HepG2 (cell line): ENCODE results near the gene KIF13A. TPM values are rescaled to one million over a fixed set of nuclear protein-coding genes. Genes with fewer than 3 reads are reported as not detected.

Source experiments
- ATAC-seq: fragments of 200-7000 bp; cut with Tn5 transposase; 3 replicates; pipeline ENCODE4 v1.9.1; 2020; ENCODE audit warnings: mild to moderate bottlenecking, moderate library complexity
- BruUV-seq: library from RNA; stranded (reverse); fragments of 400-500 nt; replicated peaks from 2 replicates; lab custom pipeline; 2021; lab: Mats Ljungman, UMichigan
- CTCF ChIA-PET: fragments of 300-600 bp; formaldehyde crosslinking; extraction: SDS; loops from one replicate; lab custom pipeline; 2021; ENCODE audit warnings: low total read pairs, inconsistent platforms, low intra/inter-chr PET ratio; lab: Yijun Ruan, JAX
- POLR2A ChIA-PET: fragments of 350-600 bp; sonication (Branson Sonifier 250); formaldehyde crosslinking; loops from one replicate; lab custom pipeline; 2020; ENCODE audit warnings: antibody characterized with exemption, inconsistent platforms; lab: Yijun Ruan, JAX
- DNase-seq: peaks from one replicate; pipeline ENCODE4 v3.0.0-alpha.2; 2015; ENCODE audit warnings: low spot score
- FAIRE-seq: peaks from 3 replicates; lab custom pipeline; 2011; peaks lifted over from hg19 to GRCh38; lab: Jason Lieb, UNC
- H2AFZ ChIP-seq: one replicate; pipeline ENCODE4 v1.6.1; 2011; ENCODE audit warnings: low read length, inconsistent platforms
- H3K27ac ChIP-seq: fragments of 300-600 bp; 3 replicates; pipeline ENCODE4 v1.8.0; 2011; ENCODE audit warnings: mixed run types, mild to moderate bottlenecking, mixed read lengths, low read length, inconsistent platforms; ENCODE audit not compliant: insufficient read depth; ENCODE audit errors: extremely low read length
- H3K27me3 ChIP-seq, 2 experiments: fragments of 200-600 bp in 1 of 2; 2 replicates in 1 of 2; 3 replicates in 1 of 2; pipeline versions ENCODE4 v1.6.0 to v1.8.0; 2011; ENCODE audit warnings: low read length in 2 of 2, mild to moderate bottlenecking in 2 of 2, moderate library complexity in 2 of 2, inconsistent platforms in 1 of 2; ENCODE audit not compliant: insufficient read depth in 2 of 2, control insufficient read depth in 1 of 2
- H3K36me3 ChIP-seq, 2 experiments: fragments of 200-600 bp in 1 of 2; replicated peaks in 1 of 2; 2 replicates in 1 of 2; 3 replicates in 1 of 2; pipeline versions ENCODE4 v1.5.1 to v1.8.0; 2011; ENCODE audit warnings: low read length in 2 of 2, inconsistent platforms in 1 of 2; ENCODE audit not compliant: insufficient read depth in 2 of 2, control insufficient read depth in 1 of 2
- H3K4me1 ChIP-seq: 2 replicates; pipeline ENCODE4 v1.5.1; 2012; ENCODE audit warnings: low read length, inconsistent platforms; ENCODE audit not compliant: insufficient read depth
- H3K4me2 ChIP-seq: 2 replicates; pipeline ENCODE4 v1.6.0; 2011; ENCODE audit warnings: low read depth, low read length, inconsistent platforms
- H3K4me3 ChIP-seq, 3 experiments: fragments of 200-600 bp in 1 of 3; sonication (generic), shearing (Covaris generic) in 1 of 3; replicated peaks in 1 of 3; 2 replicates each; pipeline ENCODE4 v1.5.1; 2011 to 2016; ENCODE audit warnings: low read length in 3 of 3, inconsistent platforms in 2 of 3, low read depth in 2 of 3, mild to moderate bottlenecking in 2 of 3, control low read depth in 1 of 3, mixed read lengths in 1 of 3; ENCODE audit not compliant: insufficient read depth in 1 of 3
- H3K79me2 ChIP-seq: one replicate; pipeline ENCODE4 v1.6.1; 2011; ENCODE audit warnings: low read length, inconsistent platforms; ENCODE audit not compliant: insufficient read depth
- H3K9ac ChIP-seq: 2 replicates; pipeline ENCODE4 v1.6.0; 2011; ENCODE audit warnings: mild to moderate bottlenecking, low read depth, low read length, inconsistent platforms; ENCODE audit not compliant: insufficient read depth
- H3K9me3 ChIP-seq: 2 replicates; pipeline ENCODE4 v1.5.1; 2012; ENCODE audit warnings: mild to moderate bottlenecking, low read length
- H4K20me1 ChIP-seq: 2 replicates; pipeline ENCODE4 v1.6.0; 2011; ENCODE audit warnings: inconsistent platforms, mild to moderate bottlenecking, low read length, moderate library complexity; ENCODE audit not compliant: insufficient read depth
- ARID2 ChIP-seq: sonication (generic); formaldehyde crosslinking; IDR thresholded peaks from 2 replicates; pipeline ENCODE4 v1.8.1; 2022; ENCODE audit warnings: mild to moderate bottlenecking, missing genetic modification reagents, borderline replicate concordance
- ATF1 ChIP-seq: IDR thresholded peaks from 2 replicates; pipeline ENCODE4 v1.6.1; 2016; ENCODE audit warnings: mild to moderate bottlenecking, control low read depth
- FOXO4 ChIP-seq: sonication (generic); formaldehyde crosslinking; conservative IDR thresholded peaks from 2 replicates; pipeline ENCODE4 v1.8.1; 2023; ENCODE audit warnings: missing genetic modification reagents
- GABPA ChIP-seq, 2 experiments: IDR thresholded peaks; 2 replicates each; pipeline ENCODE4 v1.6.1; 2011 to 2016; ENCODE audit warnings: low read depth in 2 of 2, low read length in 1 of 2, missing biosample characterization in 1 of 2, missing genetic modification characterization in 1 of 2
- ISX ChIP-seq: sonication (generic); formaldehyde crosslinking; conservative IDR thresholded peaks from 2 replicates; pipeline ENCODE4 v1.5.0; 2020; ENCODE audit warnings: missing genetic modification reagents
- LRRFIP1 ChIP-seq: sonication (generic); formaldehyde crosslinking; conservative IDR thresholded peaks from 2 replicates; pipeline ENCODE4 v1.4.0; 2020; ENCODE audit warnings: missing genetic modification reagents
- POGK ChIP-seq: sonication (generic); formaldehyde crosslinking; conservative IDR thresholded peaks from 2 replicates; pipeline ENCODE4 v1.8.0; 2022; ENCODE audit warnings: mild to moderate bottlenecking, moderate library complexity, missing genetic modification reagents
- SRF ChIP-seq: IDR thresholded peaks from 2 replicates; pipeline ENCODE4 v1.6.1; 2011; ENCODE audit warnings: mild to moderate bottlenecking, low read depth, low read length, moderate library complexity
- TBL1XR1 ChIP-seq: fragments of 150-350 bp; IDR thresholded peaks from 2 replicates; pipeline ENCODE4 v1.6.1; 2014; ENCODE audit warnings: borderline replicate concordance, low read length; ENCODE audit not compliant: partially characterized antibody
- ZNF143 ChIP-seq: sonication (generic); formaldehyde crosslinking; IDR thresholded peaks from 2 replicates; pipeline ENCODE4 v1.4.0; 2020; ENCODE audit warnings: missing genetic modification reagents
- ZNF160 ChIP-seq: sonication (generic); formaldehyde crosslinking; IDR thresholded peaks from 2 replicates; pipeline ENCODE4 v1.8.0; 2022; ENCODE audit warnings: mild to moderate bottlenecking, inconsistent platforms, missing genetic modification reagents
- ZNF567 ChIP-seq: sonication (generic); formaldehyde crosslinking; IDR thresholded peaks from 2 replicates; pipeline ENCODE4 v1.8.1; 2023; ENCODE audit warnings: mild to moderate bottlenecking, missing genetic modification reagents, borderline replicate concordance
- ZNF609 ChIP-seq: sonication (generic); formaldehyde crosslinking; IDR thresholded peaks from 2 replicates; pipeline ENCODE4 v1.4.0; 2020; ENCODE audit warnings: mild to moderate bottlenecking, missing genetic modification reagents, borderline replicate concordance
- WGBS: methylation state at CpG from one replicate; pipeline ENCODE4 v1.1.6; 2017; ENCODE audit warnings: low lambda C conversion rate; 5-methylcytosine and 5-hydroxymethylcytosine counted together
- in situ Hi-C: cut with HindIII; loops from 2 replicates; pipeline ENCODE4 v1.10.0; 2017; ENCODE audit warnings: low pct_unique_long_range_greater_than_20kb; ENCODE audit not compliant: extremely low pct_ligation_motif_present
- intact Hi-C: fragments of 100-400 bp; cut with micrococcal nuclease; formaldehyde crosslinking; loops from one replicate; pipeline ENCODE4 v1.10.0; 2022; ENCODE audit not compliant: unreplicated experiment
- polyA plus RNA-seq, 8 experiments: library from polyadenylated mRNA; depleted of rRNA in 3 of 8; stranded (reverse) in 7 of 8; unstranded in 1 of 8; fragments of >200 nt; fragmentation: Illumina TruSeq in 4 of 8; extraction: Trizol in 4 of 8; gene quantifications; 2 replicates each; pipeline versions ENCODE4 v1.2.1 to v1.2.3, GENCODE V29; 2011 to 2016; ENCODE audit warnings: low read depth in 4 of 8, missing spikeins in 1 of 8, mixed read lengths in 1 of 8; ENCODE audit not compliant: insufficient read depth in 1 of 8
- total RNA-seq, 5 experiments: library from RNA; depleted of rRNA; stranded (reverse); fragments of >200 nt; fragmentation: Illumina TruSeq; extraction: Trizol; gene quantifications; 2 replicates each; pipeline ENCODE4 v1.2.3, GENCODE V29; 2016; ENCODE audit warnings: low read depth in 1 of 5

The KIF13A gene
- total and polyA plus RNA-seq, 2 of the 13 experiments (the other 11 are each of a cell fraction or from before 2014, with no cell fraction given): 21.1 to 37.2 TPM

GRCh38 chr6:17871836-17872235 is 115.6 kb downstream of the KIF13A start (continued):
- no peak for TF ChIP-seq ARID2
- no peak for TF ChIP-seq FOXO4 (CRISPR knock-in tag)
- no peak for TF ChIP-seq ATF1
- no peak for TF ChIP-seq ZNF160 (CRISPR knock-in tag)
- no peak for TF ChIP-seq ZNF567 (CRISPR knock-in tag)

GRCh38 chr6:17871189-17871519 is 116.3 kb downstream of the KIF13A start:
- in situ Hi-C loops: no loop called here
- no peaks in the 10 kb centered on the region for H4K20me1 ChIP-seq
- ATAC-seq (no peak), FAIRE-seq (no peak), DNase-seq (no peak)
- no peak overlapping the region for H2AFZ ChIP-seq
- WGBS: 92% methylated on average over 1 of the region's 1 CpG
- H3K79me2 ChIP-seq: no peaks in the 10 kb centered on the region
- ChIA-PET POLR2A (no interaction called here), CTCF (no interaction called here)
- no TSS peak for BruUV-seq
- no peak overlapping the region for H3K4me3 ChIP-seq
- no peak overlapping the region for H3K4me2 ChIP-seq
- peaks cover 29% of the 10 kb centered on the region for H3K4me1 ChIP-seq
- no peaks in the 10 kb centered on the region; a peak in 2 of 5 replicates for H3K36me3 ChIP-seq
- no peak overlapping the region for H3K9ac ChIP-seq
- intact Hi-C loops: no loop called here
- no peak overlapping the region for H3K27ac ChIP-seq
- no peaks in the 10 kb centered on the region for H3K9me3 ChIP-seq
- H3K27me3 ChIP-seq: no peaks in the 10 kb centered on the region
- TF ChIP-seq POGK (CRISPR knock-in tag): no peak
- TF ChIP-seq SRF: no peak
- TF ChIP-seq ISX (CRISPR knock-in tag): no peak
- no peak for TF ChIP-seq TBL1XR1
- TF ChIP-seq ZNF609 (CRISPR knock-in tag): no peak
- TF ChIP-seq ZNF143: no peak
- TF ChIP-seq GABPA (IDR thresholded peaks at IDR 0.05; ENCODE audit: low read depth, low read length): no peak
- no peak for TF ChIP-seq GABPA (CRISPR knock-in tag; IDR thresholded peaks at IDR 0.05; ENCODE audit: low read depth)
- TF ChIP-seq LRRFIP1 (CRISPR knock-in tag): no peak
